ENCODE measurements around the gene SRC.

DNA sequence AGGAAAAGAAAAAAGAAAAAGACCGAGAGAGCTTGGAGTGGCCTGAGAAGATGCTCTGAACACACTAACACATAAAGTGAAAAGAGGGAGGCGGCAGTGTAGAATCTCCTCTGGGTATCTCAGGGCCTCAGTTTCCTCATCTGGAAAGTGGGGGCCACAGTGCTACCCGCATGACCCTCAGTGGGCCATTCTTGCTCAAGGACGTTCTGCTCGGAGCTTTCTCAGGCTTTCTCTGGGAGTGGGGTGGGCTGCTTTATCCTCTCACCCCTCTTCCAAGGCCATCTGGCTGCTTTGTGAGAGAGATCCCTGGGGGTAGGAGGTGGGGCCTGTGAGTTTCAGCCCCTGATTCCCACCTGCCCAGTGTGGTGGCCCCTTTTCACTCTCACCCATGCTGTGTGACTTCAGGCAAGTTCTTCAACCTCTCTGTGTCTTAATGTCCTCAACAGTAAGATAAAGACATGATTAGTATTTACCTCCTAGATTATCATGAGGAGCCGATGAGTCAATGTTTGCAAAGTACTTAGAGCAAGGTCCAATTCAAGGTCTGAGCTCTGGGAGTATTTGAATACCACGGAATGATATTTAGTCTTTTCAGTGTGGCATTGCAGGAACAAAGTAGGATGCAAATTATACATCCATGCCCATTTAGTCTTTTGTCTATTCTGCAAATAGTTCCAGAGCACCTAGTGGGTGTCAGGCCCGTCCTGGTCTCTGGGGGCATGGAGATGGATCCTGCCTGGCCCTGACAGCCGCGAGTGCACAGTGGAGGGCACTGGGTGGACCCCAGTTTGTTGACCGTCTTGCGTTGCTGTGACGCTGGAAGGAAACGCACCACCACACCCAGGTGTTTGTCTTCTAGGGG lies 34.3 kb downstream of the SRC start:
- TF ChIP-seq KDM5A (IDR thresholded peaks at IDR 0.05; ENCODE audit: low read length): no peak
- TF ChIP-seq, protein P1, sequence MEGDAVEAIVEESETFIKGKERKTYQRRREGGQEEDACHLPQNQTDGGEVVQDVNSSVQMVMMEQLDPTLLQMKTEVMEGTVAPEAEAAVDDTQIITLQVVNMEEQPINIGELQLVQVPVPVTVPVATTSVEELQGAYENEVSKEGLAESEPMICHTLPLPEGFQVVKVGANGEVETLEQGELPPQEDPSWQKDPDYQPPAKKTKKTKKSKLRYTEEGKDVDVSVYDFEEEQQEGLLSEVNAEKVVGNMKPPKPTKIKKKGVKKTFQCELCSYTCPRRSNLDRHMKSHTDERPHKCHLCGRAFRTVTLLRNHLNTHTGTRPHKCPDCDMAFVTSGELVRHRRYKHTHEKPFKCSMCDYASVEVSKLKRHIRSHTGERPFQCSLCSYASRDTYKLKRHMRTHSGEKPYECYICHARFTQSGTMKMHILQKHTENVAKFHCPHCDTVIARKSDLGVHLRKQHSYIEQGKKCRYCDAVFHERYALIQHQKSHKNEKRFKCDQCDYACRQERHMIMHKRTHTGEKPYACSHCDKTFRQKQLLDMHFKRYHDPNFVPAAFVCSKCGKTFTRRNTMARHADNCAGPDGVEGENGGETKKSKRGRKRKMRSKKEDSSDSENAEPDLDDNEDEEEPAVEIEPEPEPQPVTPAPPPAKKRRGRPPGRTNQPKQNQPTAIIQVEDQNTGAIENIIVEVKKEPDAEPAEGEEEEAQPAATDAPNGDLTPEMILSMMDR (IDR thresholded peaks at IDR 0.05; ENCODE audit: control extremely low read depth in 1 of 3, insufficient read depth in 1 of 3, low read depth in 1 of 3, low read length in 3 of 3): no peak

All from H1 (cell line).